Kidney epithelial cell (primary cell): ENCODE measurements around the gene SEMA4G. TPM values are rescaled to one million over a fixed set of nuclear protein-coding genes. Genes with fewer than 3 reads are reported as not detected.

ENCODE experiments used
- DNase-seq: peaks from one replicate; pipeline ENCODE4 v3.0.0-alpha.2; 2010; ENCODE audit warnings: low read depth
- H3K27me3 ChIP-seq: 2 replicates; pipeline ENCODE4 v1.6.0; 2011; ENCODE audit warnings: low read length; ENCODE audit not compliant: control insufficient read depth, insufficient read depth
- H3K36me3 ChIP-seq: 2 replicates; pipeline ENCODE4 v1.5.1; 2011; ENCODE audit warnings: low read length; ENCODE audit not compliant: control insufficient read depth, insufficient read depth
- H3K4me3 ChIP-seq: 2 replicates; pipeline ENCODE4 v1.5.1; 2011; ENCODE audit warnings: low read depth, mild to moderate bottlenecking, control low read depth, low read length
- total RNA-seq: library from RNA; depleted of rRNA; stranded (reverse); fragments of >200 nt; gene quantifications from 2 replicates; pipeline ENCODE4 v1.2.3, GENCODE V29; 2015
- TF ChIP-seq, protein P1 (sequence below): IDR thresholded peaks from 2 replicates; pipeline ENCODE4 v1.5.1; 2011; ENCODE audit warnings: mild to moderate bottlenecking, moderate library complexity, low read length, control low read depth, inconsistent platforms; ENCODE audit not compliant: insufficient read depth, poor library complexity, severe bottlenecking

SEMA4G gene
- total RNA-seq, 1 donor from 2014 or later = 7.2 TPM

DNA sequence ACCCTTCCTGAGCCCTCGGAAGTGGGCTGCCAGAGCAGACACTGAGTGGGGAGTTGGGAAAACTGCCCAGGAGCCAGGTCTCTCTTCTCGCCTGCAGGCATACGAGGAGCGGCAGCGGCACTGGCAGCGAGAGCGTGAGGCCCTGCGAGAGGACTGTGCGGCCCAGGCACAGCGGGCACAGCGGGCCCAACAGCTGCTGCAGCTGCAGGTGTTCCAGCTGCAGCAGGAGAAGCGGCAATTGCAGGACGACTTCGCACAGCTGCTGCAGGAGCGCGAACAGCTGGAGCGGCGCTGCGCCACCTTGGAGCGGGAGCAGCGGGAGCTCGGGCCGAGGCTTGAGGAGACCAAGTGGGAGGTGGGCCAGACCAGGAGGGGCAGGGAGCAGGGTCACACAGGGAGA lies 36.1 kb downstream of the SEMA4G start:
- Histone ChIP-seq H3K27me3 (no peaks in the 10 kb centered on the region), H3K4me3 (no peak overlapping the region), H3K36me3 (peaks cover 5% of the 10 kb centered on the region)
- TF ChIP-seq, protein P1, sequence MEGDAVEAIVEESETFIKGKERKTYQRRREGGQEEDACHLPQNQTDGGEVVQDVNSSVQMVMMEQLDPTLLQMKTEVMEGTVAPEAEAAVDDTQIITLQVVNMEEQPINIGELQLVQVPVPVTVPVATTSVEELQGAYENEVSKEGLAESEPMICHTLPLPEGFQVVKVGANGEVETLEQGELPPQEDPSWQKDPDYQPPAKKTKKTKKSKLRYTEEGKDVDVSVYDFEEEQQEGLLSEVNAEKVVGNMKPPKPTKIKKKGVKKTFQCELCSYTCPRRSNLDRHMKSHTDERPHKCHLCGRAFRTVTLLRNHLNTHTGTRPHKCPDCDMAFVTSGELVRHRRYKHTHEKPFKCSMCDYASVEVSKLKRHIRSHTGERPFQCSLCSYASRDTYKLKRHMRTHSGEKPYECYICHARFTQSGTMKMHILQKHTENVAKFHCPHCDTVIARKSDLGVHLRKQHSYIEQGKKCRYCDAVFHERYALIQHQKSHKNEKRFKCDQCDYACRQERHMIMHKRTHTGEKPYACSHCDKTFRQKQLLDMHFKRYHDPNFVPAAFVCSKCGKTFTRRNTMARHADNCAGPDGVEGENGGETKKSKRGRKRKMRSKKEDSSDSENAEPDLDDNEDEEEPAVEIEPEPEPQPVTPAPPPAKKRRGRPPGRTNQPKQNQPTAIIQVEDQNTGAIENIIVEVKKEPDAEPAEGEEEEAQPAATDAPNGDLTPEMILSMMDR = no peak
- no peak for DNase-seq

GRCh38 chr10:101005869-101006567 lies 36.7 kb downstream of the SEMA4G start:
- Histone ChIP-seq H3K4me3 (no peak overlapping the region), H3K36me3 (peaks cover 5% of the 10 kb centered on the region), H3K27me3 (no peaks in the 10 kb centered on the region)
- no peak for DNase-seq
- TF ChIP-seq, protein P1 = no peak

- no peak overlapping the region for H3K4me3 ChIP-seq
- no peak for DNase-seq
- no peaks in the 10 kb centered on the region for H3K27me3 ChIP-seq
- TF ChIP-seq, protein P1 = no peak
- H3K36me3 ChIP-seq = peaks cover 5% of the 10 kb centered on the region
These were observed 37.3 kb downstream of the SEMA4G start for GRCh38 chr10:101006593-101007098.

GRCh38 chr10:101007099-101007711 lies 37.9 kb downstream of the SEMA4G start:
- TF ChIP-seq, protein P1 = no peak
- no peaks in the 10 kb centered on the region for H3K27me3 ChIP-seq
- DNase-seq = no peak
- H3K4me3 ChIP-seq = no peak overlapping the region
- peaks cover 5% of the 10 kb centered on the region for H3K36me3 ChIP-seq

DNA sequence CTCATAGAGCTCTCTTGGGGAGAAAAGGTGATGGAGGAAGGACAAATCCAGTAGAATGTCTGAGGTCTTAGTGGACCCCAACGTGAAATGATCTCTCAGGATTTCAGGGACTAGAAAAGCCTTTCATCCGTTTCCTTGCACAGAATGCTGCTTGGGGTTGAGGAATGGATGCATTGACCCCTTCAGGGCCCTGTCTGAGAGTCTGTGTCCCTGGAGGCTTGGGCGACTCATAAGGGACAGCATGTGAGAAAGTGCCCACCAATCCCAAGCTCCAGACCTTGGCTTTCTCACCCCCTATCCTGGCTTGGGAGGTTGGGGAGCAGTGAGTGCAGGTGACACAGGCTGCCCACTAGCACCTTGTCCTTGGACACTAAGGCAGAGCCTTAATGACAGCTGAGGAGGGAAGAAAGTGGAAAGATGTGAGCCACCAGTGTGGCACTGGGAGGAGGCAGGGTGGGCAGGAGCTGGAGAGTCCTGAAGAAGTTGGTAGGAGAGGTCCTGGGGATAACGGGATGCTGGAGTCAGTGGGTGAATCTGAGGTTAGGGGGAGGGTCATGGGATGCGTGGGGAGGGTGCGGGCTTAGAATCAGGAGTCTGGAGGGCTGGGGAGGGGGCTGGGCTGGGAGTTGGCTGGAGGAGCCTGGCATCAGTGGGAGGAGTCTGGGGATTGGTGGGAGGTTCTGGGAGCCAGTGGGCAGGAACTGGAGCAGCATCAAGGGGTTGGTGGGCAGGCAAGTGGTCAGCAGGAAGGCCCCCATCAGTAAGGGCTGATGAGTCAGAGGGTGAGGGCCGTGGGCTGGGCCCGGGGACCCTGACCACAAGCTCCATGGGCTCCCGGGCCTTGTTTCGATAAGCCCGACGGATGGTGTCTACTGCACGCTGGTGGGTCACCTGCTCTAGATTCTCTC lies 38.9 kb downstream of the SEMA4G start:
- Histone ChIP-seq H3K27me3 (no peaks in the 10 kb centered on the region), H3K4me3 (no peak overlapping the region), H3K36me3 (peaks cover 5% of the 10 kb centered on the region)
- TF ChIP-seq, protein P1 = no peak
- no peak for DNase-seq
